Right atrium auricular region (tissue), 2 donors: ENCODE results near the gene FKBP1A. TPM values are rescaled to one million over a fixed set of nuclear protein-coding genes. Genes with fewer than 3 reads are reported as not detected.
A peak's percentile ranks its signal among the peaks of the same experiment; 100 is the strongest.

ENCODE experiments used
- DNase-seq: peaks from one replicate; pipeline ENCODE4 v3.0.0-alpha.2; 2019; ENCODE audit warnings: low spot score
- H3K27ac ChIP-seq, 2 donors: fragments of 200-600 bp; sonication (generic); 1 replicate in 1 of 2; 2 replicates in 1 of 2; pipeline ENCODE4 v1.5.1; 2016 to 2019
- H3K27me3 ChIP-seq, 2 donors: fragments of 200-600 bp; sonication (generic); one replicate each; pipeline versions ENCODE4 v1.5.1 to v1.6.0; 2017 to 2019
- H3K36me3 ChIP-seq: fragments of 200-600 bp; sonication (generic); one replicate; pipeline ENCODE4 v1.5.1; 2016
- H3K4me1 ChIP-seq, 2 donors: fragments of 200-600 bp; sonication (generic); one replicate each; pipeline versions ENCODE4 v1.5.1 to v1.6.0; 2017 to 2019
- H3K4me3 ChIP-seq, 2 donors: fragments of 200-600 bp; sonication (generic); 1 replicate in 1 of 2; 2 replicates in 1 of 2; pipeline ENCODE4 v1.5.1; 2017 to 2019; ENCODE audit warnings: mild to moderate bottlenecking in 1 of 2, moderate library complexity in 1 of 2
- H3K9me3 ChIP-seq, 2 donors: fragments of 200-600 bp; sonication (generic); one replicate each; pipeline ENCODE4 v1.5.1; 2019
- CTCF ChIP-seq, 2 donors: fragments of 200-600 bp; sonication (generic); IDR thresholded peaks; one replicate each; pipeline ENCODE4 v1.5.1; 2019; ENCODE audit warnings: antibody characterized with exemption in 2 of 2
- total RNA-seq, 2 donors: library from RNA; depleted of rRNA; stranded (reverse); fragments of >200 nt; gene quantifications; one replicate each; pipeline ENCODE4 v1.1.0, GENCODE V29; 2016

FKBP1A gene
- total RNA-seq, 2 donors from 2014 or later: 73.5 to 98.7 TPM

GRCh38 chr20:1393507-1393882 lies 641 bp upstream of the FKBP1A start:
- H3K4me1 ChIP-seq: peaks cover 0 to 48% of the 10 kb centered on the region in 2 donors
- peak overlapping the region; percentile 83 to 88 for H3K27ac ChIP-seq
- H3K9me3 ChIP-seq: no peaks in the 10 kb centered on the region
- no peaks in the 10 kb centered on the region for H3K27me3 ChIP-seq
- H3K4me3 ChIP-seq: peak overlapping the region; percentile 86 to 97
- no peak for TF ChIP-seq CTCF (IDR thresholded peaks at IDR 0.05)
- DNase-seq: no peak
- H3K36me3 ChIP-seq: no peaks in the 10 kb centered on the region

GRCh38 chr20:1392443-1392692 lies 486 bp downstream of the FKBP1A start:
- Histone ChIP-seq H3K9me3 (no peaks in the 10 kb centered on the region), H3K36me3 (no peaks in the 10 kb centered on the region), H3K4me1 (peaks cover 0 to 58% of the 10 kb centered on the region in 2 donors), H3K27ac (peak overlapping the region; percentile 83 to 88), H3K4me3 (peak overlapping the region; percentile 86 to 97), H3K27me3 (no peaks in the 10 kb centered on the region)
- TF ChIP-seq CTCF (IDR thresholded peaks at IDR 0.05): no peak
- no peak for DNase-seq

- no peak for DNase-seq
- Histone ChIP-seq H3K27me3 (no peaks in the 10 kb centered on the region), H3K4me3 (peak overlapping the region; percentile 86 to 97), H3K36me3 (no peaks in the 10 kb centered on the region), H3K27ac (peak overlapping the region; percentile 83 to 88), H3K9me3 (no peaks in the 10 kb centered on the region), H3K4me1 (peaks cover 0 to 58% of the 10 kb centered on the region in 2 donors)
- TF ChIP-seq CTCF (IDR thresholded peaks at IDR 0.05): no peak
These were observed 1.0 kb downstream of the FKBP1A start for GRCh38 chr20:1391640-1392442.

- peak overlapping the region; percentile 83 to 88 for H3K27ac ChIP-seq
- no peaks in the 10 kb centered on the region for H3K9me3 ChIP-seq
- no peaks in the 10 kb centered on the region for H3K27me3 ChIP-seq
- no peaks in the 10 kb centered on the region for H3K36me3 ChIP-seq
- no peak for TF ChIP-seq CTCF (IDR thresholded peaks at IDR 0.05)
- H3K4me1 ChIP-seq: peaks cover 0 to 66% of the 10 kb centered on the region in 2 donors
- no peak for DNase-seq
- peak overlapping the region; percentile 9 to 86 for H3K4me3 ChIP-seq
These were observed 2.1 kb downstream of the FKBP1A start for GRCh38 chr20:1390581-1391403.

- Histone ChIP-seq H3K36me3 (no peaks in the 10 kb centered on the region), H3K4me3 (peak overlapping the region; percentile 8 to 86), H3K27ac (peak overlapping the region; percentile 83 to 88), H3K4me1 (peaks cover 0 to 66% of the 10 kb centered on the region in 2 donors), H3K9me3 (no peaks in the 10 kb centered on the region), H3K27me3 (no peaks in the 10 kb centered on the region)
- no peak for DNase-seq
- TF ChIP-seq CTCF (IDR thresholded peaks at IDR 0.05): no peak
These were observed 2.9 kb downstream of the FKBP1A start for GRCh38 chr20:1389703-1390580.
